Fibroblast of upper back skin (primary cell): ENCODE data around the gene ZDHHC22.

Experiments used
- DNase-seq: peaks from one replicate; pipeline ENCODE4 v3.0.0-alpha.2; 2013

Gene ZDHHC22

GRCh38 chr14:77141214-77142004 is at the start of gene ZDHHC22:
TSS of gene ZDHHC22 (minus strand) at chr14:77141791. CDS start at chr14:77139738, 2,053 bp downstream.
- DNase-seq = no peak

DNA sequence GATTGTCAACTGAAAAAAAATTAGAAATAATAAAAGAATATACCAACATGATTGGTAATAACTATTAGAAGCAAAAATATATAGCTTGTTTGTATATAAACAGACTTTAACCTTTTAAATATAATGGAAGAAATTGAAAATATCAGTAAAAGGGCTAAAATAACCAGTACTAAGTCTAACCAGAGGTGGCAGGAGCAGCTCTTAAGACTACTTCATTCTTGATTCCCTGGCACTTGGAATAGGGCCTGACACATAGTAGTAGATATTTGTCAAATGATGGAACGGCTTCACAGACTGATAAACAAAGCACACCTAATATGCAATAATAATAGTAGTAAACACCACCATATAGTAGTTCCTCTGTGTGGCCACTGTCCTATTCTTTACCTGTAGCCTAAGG is 49.4 kb upstream of the ZDHHC22 start:
- DNase-seq = no peak

- DNase-seq = no peak
Observed at GRCh38 chr14:77189479-77189878, 47.9 kb upstream of the ZDHHC22 start.

- no peak for DNase-seq
Observed at GRCh38 chr14:77187649-77188012, 46.0 kb upstream of the ZDHHC22 start.

GRCh38 chr14:77186911-77187648 is 45.5 kb upstream of the ZDHHC22 start:
- peak; percentile 43 for DNase-seq

- DNase-seq = no peak
Observed at GRCh38 chr14:77185093-77185465, 43.5 kb upstream of the ZDHHC22 start.

DNA sequence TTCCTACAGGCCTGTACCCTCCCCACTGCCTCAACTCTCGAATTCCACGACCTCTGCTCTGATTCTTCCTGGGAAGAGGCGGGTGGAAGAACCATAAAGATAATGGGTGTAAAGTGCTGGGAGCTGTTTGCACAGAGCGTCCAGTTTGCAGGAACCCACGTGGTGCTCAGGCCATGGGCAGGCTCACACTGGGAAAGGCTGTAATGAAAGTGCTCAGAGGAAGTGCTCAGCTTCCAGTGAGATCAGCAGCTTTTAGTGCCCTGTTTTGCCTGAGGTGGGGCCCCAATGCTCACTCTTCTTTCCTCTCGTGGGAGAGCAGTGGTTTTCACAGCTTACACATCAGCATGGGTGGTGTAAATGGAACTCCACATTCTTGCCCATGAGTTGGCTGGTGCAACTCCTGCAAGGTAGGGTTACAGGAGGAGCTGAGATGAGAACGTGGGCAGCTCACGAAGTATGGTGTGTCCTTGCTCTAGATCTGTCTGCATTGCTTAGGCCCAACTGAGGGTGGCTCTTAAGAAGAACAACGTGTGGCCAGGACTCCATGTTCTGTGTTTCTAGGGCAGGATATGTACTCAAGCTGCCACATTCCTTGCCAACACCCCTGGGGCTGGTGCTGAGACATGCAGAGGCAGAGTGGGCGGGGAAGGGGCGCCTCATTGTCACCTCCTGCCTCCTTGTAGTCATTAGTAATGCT is 43.0 kb upstream of the ZDHHC22 start:
- DNase-seq = no peak

DNA sequence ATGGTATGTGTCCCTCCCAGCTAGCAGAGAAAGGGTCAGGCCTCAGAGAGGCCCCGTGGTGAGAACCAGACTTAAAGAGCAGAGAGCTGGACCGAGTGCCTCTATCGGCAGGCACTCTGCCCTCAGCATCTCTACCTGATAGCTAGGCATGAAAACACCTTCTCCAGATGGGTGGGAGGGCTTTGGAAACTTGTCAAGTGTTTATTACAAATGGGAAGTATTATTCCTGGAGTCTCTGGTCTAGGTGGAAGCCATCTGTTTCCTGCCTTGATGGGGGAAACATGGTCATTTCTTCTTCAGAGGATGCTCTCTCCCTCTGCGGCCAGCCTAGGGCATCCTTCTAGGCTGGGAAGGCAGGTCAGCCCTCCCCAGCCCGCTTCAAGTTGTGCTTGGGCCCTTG is 42.3 kb upstream of the ZDHHC22 start:
- DNase-seq = no peak

DNA sequence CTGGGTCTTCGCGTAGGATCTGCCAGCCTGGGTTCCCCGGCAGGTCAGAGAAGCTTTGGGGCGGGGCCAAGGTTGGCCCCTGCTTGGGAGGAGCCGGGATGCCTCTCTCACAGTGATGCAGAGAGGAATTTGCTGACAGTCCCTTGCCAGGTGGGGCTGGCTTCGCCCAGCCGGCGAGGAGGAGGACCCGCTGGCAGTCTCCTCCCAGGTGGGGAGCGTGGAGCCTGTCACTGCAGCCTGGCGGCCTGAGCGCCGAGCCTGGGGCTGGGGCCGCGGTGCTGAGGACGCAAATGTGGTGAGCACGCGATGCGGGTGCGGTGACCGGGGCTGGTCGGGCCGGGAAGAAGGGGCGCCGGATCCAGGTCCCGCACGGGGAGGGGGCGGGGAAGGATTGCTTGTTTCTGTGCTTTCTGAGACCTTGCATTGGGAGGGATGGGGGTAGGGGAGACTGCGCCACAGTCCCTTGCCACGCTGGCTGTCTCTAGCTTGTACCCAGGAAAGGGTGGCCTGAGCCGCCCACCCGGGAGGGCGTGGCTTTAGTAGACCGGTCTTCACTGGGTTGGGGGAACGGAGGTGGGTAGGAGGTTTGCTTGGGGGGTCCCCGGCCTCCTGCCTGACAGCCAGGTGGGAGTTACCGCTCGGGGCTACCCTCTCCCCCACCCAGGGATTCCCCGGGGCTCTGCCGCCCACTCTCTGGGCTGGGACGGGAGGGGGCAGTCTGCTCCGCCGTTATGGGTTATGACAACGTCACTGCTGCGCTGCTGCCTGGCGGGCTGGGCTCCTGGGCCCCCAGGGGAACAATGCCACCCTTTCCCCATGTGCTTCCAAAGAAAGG is 40.2 kb upstream of the ZDHHC22 start, which contains the start of gene TMEM63C:
TMEM63C (plus strand) TSS at position 196 of the 835 bp plus-strand sequence. CDS start 37,016 bp downstream, outside the sequence.
- peak; percentile 3 for DNase-seq

GRCh38 chr14:77180726-77181602 is 39.4 kb upstream of the ZDHHC22 start:
- no peak for DNase-seq

- no peak for DNase-seq
Observed at GRCh38 chr14:77178656-77179055, 37.1 kb upstream of the ZDHHC22 start.

GRCh38 chr14:77177702-77178101 is 36.1 kb upstream of the ZDHHC22 start:
- DNase-seq = no peak

DNA sequence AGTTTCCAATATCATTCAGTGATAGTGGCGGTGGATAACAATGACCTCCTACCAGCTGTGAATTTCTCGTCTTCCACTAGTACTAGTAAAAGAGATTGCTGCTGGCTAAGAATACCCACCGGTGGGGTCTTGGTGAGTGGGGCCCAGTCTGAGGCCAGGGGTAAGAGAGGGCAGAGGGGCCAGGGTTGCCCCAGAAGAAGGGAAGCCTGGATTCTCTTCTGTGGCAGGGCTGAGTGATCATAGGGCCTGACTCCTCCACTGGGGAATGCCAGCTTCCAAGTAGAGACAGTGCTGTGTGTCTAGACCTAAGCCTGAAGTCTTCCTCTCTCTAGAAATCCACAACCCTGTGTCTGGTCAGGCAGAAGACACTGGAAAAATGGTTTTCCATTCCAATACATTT is 34.3 kb upstream of the ZDHHC22 start:
- no peak for DNase-seq

DNA sequence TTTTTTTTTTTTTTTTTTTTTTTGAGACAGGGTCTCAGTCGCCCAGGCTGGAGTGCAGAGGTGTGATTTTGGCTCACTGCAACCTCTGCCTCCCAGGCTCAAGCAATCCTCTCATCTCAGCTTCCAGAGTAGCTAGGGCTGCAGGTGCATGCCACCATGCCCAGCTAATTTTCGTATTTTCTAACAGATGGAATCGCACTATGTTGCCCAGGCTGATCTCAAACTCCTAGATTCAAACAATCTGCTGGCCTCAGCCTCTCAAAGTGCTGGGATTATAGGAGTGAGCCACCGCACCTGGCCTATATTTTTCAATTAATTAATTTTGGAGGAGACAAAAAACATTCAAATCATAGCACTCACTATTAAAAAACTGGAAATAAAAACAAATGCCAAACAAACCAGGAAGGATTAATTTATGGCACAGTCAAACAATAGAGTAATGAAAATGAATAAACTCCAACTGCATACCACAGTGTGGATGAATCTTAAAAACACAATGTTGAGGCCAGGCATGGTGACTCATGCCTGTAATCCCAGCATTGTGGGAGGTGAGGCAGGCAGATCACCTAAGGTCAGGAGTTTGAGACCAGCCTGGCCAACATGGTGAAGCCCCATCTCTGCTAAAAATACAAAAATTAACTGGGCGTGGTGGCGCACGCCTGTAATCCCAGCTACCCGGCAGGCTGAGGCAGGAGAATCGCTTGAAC is 32.5 kb upstream of the ZDHHC22 start:
- DNase-seq = peak; percentile 7

DNA sequence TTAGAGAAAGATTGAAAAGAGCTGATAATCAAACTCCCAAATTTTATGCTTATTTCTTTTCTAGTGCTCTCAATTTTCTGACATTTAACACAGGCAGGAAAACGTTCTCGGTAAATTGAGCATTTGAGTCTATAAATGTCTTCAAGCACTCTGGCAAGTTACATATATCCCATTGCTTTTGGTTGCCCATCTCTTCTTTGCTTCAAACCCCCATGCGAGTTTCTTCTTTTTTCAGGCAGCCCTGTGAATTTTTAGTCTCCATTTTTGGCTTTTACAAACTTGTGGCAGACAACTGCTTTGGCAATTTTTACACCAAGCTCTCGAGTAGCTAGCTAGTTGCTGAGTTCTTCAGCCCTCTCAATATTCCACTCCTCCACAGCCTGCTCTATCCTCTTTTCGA is 31.3 kb upstream of the ZDHHC22 start:
- no peak for DNase-seq

DNA sequence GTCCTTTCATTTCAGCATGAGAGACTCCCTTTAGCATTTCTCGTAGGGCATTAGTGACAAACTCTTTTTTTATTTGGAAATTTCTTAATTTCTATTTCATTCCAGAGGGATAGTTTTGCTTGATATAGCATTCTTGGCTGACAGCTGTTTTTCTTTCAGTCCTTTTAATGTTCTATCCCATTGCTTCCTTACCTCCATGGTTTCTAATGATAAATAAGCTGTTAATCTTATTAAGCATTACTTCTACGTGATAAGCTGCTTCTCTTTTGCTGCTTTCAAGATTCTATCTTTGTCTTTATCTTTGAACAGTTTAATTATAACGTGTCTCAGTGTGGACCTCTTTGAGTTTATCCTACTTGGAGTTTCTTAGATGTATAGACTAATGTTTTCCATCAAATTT is 28.5 kb upstream of the ZDHHC22 start:
- no peak for DNase-seq

- DNase-seq = no peak
Observed at GRCh38 chr14:77161011-77161410, 19.4 kb upstream of the ZDHHC22 start.

DNA sequence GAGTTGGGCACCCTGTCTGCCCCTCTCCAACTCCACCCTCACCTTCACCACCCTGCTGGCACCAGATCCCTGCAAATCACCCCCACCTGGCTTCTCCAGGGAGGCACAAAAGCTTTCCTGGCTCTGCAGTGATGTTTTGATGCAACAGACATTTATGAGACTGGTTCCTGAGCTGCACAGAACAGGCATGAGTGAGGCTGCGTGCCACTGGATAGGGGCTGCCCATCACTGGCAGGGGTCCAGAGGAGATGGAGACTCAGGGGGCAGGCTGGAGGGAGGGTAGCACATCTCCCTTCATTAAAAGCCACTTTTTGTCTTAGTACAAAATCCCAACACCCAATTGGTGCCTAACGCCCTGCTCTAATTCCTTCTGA is 17.3 kb upstream of the ZDHHC22 start:
- DNase-seq = no peak

DNA sequence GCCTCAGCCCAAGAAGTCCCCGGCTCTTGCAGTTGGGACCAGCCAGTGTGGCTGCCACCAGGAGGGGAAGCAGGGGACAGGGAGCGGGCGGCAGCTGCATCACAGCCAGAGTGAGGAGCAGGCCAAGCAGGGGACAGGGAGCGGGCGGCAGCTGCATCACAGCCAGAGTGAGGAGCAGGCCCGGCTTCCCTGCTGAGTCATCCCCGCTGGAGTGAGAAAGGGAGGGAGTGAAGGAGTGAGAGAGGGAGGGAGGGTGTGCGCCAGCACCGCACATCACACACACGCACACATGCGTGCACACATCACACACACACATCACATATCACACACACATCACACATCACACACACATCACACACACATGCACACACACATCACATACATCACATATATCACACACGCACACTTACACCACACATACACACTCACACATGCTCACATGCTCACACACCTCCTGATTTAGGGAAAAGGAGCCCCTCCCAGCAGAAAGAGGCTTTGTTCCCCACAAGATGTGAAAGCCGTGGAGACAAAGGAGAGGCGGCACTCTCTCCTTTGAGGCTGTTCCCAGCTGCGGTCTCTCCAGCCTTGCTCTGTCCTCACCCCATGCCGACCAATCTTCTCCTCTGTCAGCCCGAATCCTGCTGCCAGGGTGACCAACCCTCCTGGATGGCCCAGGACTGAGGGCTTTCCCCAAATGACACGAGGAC is 16.7 kb upstream of the ZDHHC22 start:
- peak; percentile 70 for DNase-seq

- no peak for DNase-seq
Observed at GRCh38 chr14:77157740-77158139, 16.1 kb upstream of the ZDHHC22 start.
